ENCODE data around the gene BIN1.

- TF ChIP-seq CTCF (IDR thresholded peaks at IDR 0.05; ENCODE audit: low read depth, low read length) (no peak), EZH2phosphoT487 (IDR thresholded peaks at IDR 0.05; ENCODE audit: low read depth) (no peak)
Measured at GRCh38 chr2:127134833-127135830, 28.2 kb upstream of the BIN1 start.
